HCT116 (cell line): ENCODE measurements around the gene WNT7B. TPM values are rescaled to one million over a fixed set of nuclear protein-coding genes. Genes with fewer than 3 reads are reported as not detected.

Experiments used
- RAD21 ChIP-seq: IDR thresholded peaks from 2 replicates; pipeline ENCODE4 v1.6.1; 2012; ENCODE audit warnings: low read depth, mild to moderate bottlenecking
- total RNA-seq: library from RNA; stranded (reverse); gene quantifications from one replicate; pipeline ENCODE4 v1.2.1, GENCODE V29; 2021; ENCODE audit not compliant: unreplicated experiment
- TF ChIP-seq, protein P1 (sequence below): IDR thresholded peaks from 2 replicates; pipeline ENCODE4 v1.6.1; 2011; ENCODE audit warnings: mild to moderate bottlenecking, low read length, moderate library complexity; ENCODE audit not compliant: insufficient replicate concordance; ENCODE audit errors: extremely low read depth
- TF ChIP-seq, protein P2 (sequence below): IDR thresholded peaks from 2 replicates; pipeline ENCODE4 v1.6.1; 2012; ENCODE audit warnings: low read depth

WNT7B gene
- total RNA-seq, 1 experiment from 2014 or later: 10.5 TPM

DNA sequence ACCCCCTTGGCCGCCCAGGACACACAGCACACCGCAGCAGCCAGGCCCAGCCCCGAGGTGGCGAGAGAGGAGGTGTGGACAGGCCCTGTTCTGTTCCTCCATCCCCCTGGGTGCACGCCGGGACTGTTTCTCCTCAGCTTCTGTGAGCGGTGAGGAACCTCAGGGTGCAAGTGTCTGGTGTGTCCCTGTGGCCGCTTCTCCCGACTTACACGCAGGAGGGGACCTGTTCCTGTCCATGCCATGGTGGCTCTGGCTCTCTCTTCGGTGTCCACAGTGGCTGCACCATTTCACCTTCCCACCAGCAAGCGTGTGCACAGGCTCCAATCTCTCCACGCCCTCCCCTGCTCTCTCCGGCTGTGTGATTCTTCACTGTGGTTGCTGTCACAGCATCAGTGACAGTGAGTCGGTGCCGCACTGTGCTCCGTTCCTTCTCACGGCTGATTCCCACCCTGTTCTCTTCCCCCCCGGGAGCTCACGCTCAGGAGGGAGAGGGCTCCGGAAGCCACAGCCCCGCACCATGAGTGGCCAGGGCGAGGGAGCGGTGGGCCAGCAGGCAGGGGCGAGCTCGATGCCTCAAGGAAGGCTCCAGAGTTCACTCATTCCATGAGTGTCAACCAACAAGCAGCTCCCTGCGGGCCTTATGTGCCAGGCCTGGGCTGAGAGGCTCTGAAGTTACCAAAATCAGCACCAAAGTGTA is 18.6 kb upstream of the WNT7B start (continued):
- TF ChIP-seq, protein P1, sequence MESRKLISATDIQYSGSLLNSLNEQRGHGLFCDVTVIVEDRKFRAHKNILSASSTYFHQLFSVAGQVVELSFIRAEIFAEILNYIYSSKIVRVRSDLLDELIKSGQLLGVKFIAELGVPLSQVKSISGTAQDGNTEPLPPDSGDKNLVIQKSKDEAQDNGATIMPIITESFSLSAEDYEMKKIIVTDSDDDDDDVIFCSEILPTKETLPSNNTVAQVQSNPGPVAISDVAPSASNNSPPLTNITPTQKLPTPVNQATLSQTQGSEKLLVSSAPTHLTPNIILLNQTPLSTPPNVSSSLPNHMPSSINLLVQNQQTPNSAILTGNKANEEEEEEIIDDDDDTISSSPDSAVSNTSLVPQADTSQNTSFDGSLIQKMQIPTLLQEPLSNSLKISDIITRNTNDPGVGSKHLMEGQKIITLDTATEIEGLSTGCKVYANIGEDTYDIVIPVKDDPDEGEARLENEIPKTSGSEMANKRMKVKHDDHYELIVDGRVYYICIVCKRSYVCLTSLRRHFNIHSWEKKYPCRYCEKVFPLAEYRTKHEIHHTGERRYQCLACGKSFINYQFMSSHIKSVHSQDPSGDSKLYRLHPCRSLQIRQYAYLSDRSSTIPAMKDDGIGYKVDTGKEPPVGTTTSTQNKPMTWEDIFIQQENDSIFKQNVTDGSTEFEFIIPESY: no peak
- TF ChIP-seq, protein P2, sequence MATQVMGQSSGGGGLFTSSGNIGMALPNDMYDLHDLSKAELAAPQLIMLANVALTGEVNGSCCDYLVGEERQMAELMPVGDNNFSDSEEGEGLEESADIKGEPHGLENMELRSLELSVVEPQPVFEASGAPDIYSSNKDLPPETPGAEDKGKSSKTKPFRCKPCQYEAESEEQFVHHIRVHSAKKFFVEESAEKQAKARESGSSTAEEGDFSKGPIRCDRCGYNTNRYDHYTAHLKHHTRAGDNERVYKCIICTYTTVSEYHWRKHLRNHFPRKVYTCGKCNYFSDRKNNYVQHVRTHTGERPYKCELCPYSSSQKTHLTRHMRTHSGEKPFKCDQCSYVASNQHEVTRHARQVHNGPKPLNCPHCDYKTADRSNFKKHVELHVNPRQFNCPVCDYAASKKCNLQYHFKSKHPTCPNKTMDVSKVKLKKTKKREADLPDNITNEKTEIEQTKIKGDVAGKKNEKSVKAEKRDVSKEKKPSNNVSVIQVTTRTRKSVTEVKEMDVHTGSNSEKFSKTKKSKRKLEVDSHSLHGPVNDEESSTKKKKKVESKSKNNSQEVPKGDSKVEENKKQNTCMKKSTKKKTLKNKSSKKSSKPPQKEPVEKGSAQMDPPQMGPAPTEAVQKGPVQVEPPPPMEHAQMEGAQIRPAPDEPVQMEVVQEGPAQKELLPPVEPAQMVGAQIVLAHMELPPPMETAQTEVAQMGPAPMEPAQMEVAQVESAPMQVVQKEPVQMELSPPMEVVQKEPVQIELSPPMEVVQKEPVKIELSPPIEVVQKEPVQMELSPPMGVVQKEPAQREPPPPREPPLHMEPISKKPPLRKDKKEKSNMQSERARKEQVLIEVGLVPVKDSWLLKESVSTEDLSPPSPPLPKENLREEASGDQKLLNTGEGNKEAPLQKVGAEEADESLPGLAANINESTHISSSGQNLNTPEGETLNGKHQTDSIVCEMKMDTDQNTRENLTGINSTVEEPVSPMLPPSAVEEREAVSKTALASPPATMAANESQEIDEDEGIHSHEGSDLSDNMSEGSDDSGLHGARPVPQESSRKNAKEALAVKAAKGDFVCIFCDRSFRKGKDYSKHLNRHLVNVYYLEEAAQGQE: no peak
- TF ChIP-seq RAD21: no peak
